Hepatocyte (in vitro differentiated cells): ENCODE data around the gene RLF. TPM values are rescaled to one million over a fixed set of nuclear protein-coding genes. Genes with fewer than 3 reads are reported as not detected.
"Not testable (repeated sequence)": the region's sequence is repeated elsewhere in the genome, so short reads cannot be mapped to it uniquely, and the experiment has no call there.

ENCODE experiments used
- DNase-seq: peaks from one replicate; pipeline ENCODE4 v3.0.0-alpha.2; 2016; ENCODE audit warnings: low spot score
- H2AFZ ChIP-seq: fragments of 200-600 bp; sonication (generic); 2 replicates; pipeline ENCODE4 v1.6.0; 2016; ENCODE audit warnings: antibody characterized with exemption, mild to moderate bottlenecking
- H3K27ac ChIP-seq: fragments of 200-600 bp; sonication (generic); 2 replicates; pipeline ENCODE4 v1.5.1; 2016; ENCODE audit warnings: mild to moderate bottlenecking
- H3K27me3 ChIP-seq: fragments of 200-600 bp; sonication (generic); 2 replicates; pipeline ENCODE4 v1.6.1; 2016
- H3K36me3 ChIP-seq: fragments of 200-600 bp; sonication (generic); replicated peaks from 2 replicates; pipeline ENCODE4 v1.5.1; 2016; ENCODE audit warnings: low read depth; ENCODE audit not compliant: insufficient read depth
- H3K4me1 ChIP-seq: fragments of 200-600 bp; sonication (generic); 2 replicates; pipeline ENCODE4 v1.5.1; 2016; ENCODE audit warnings: mild to moderate bottlenecking, moderate library complexity; ENCODE audit not compliant: insufficient read depth
- H3K4me2 ChIP-seq: fragments of 200-600 bp; sonication (generic); 2 replicates; pipeline ENCODE4 v1.6.0; 2016
- H3K4me3 ChIP-seq: fragments of 200-600 bp; sonication (generic); 2 replicates; pipeline ENCODE4 v1.5.1; 2016; ENCODE audit warnings: mild to moderate bottlenecking
- H3K79me2 ChIP-seq: fragments of 200-600 bp; sonication (generic); 2 replicates; pipeline ENCODE4 v1.6.0; 2017; ENCODE audit warnings: mild to moderate bottlenecking
- H3K9me2 ChIP-seq: fragments of 200-600 bp; sonication (generic); replicated peaks from 2 replicates; pipeline ENCODE4 v1.6.0; 2017; ENCODE audit warnings: mild to moderate bottlenecking; ENCODE audit not compliant: insufficient read depth
- H3K9me3 ChIP-seq: fragments of 200-600 bp; sonication (generic); 2 replicates; pipeline ENCODE4 v1.5.1; 2016; ENCODE audit warnings: low read depth, mild to moderate bottlenecking
- H4K20me1 ChIP-seq: fragments of 200-600 bp; sonication (generic); 2 replicates; pipeline ENCODE4 v1.6.0; 2016; ENCODE audit warnings: mild to moderate bottlenecking; ENCODE audit not compliant: insufficient read depth, poor library complexity, severe bottlenecking
- CTCF ChIP-seq: fragments of 200-600 bp; sonication (generic); IDR thresholded peaks from 2 replicates; pipeline ENCODE4 v1.5.1; 2016; ENCODE audit warnings: antibody characterized with exemption, mild to moderate bottlenecking; ENCODE audit not compliant: poor library complexity
- EZH2 ChIP-seq: fragments of 200-600 bp; sonication (generic); IDR thresholded peaks from 2 replicates; pipeline ENCODE4 v1.6.1; 2016; ENCODE audit warnings: antibody characterized with exemption, mild to moderate bottlenecking, borderline replicate concordance
- EZH2phosphoT487 ChIP-seq: fragments of 200-600 bp; sonication (generic); IDR thresholded peaks from one replicate; pipeline ENCODE4 v1.6.1; 2018; ENCODE audit warnings: antibody characterized with exemption, mild to moderate bottlenecking, low read depth, moderate library complexity; ENCODE audit not compliant: unreplicated experiment, severe bottlenecking
- WGBS: methylation state at CpG from one replicate; pipeline ENCODE4 v1.1.6; 2016; ENCODE audit warnings: low lambda C conversion rate; ENCODE audit errors: missing lambda C conversion rate; 5-methylcytosine and 5-hydroxymethylcytosine counted together
- polyA plus RNA-seq: library from polyadenylated mRNA; unstranded; fragments of >200 nt; fragmentation: Nextera tagmentation; extraction: Ambion mirVana; gene quantifications from 2 replicates; pipeline ENCODE4 v1.2.1, GENCODE V29; 2016
- total RNA-seq: library from RNA; depleted of rRNA; stranded (reverse); fragments of >200 nt; gene quantifications from 2 replicates; pipeline ENCODE4 v1.2.3, GENCODE V29; 2014

Gene RLF
- total and polyA plus RNA-seq, 2 experiments from 2014 or later: 3.9 to 18.8 TPM

- TF ChIP-seq EZH2phosphoT487 (no peak), CTCF (no peak), EZH2 (no peak)
- H3K9me2 ChIP-seq: no peaks in the 10 kb centered on the region
- no peaks in the 10 kb centered on the region for H3K36me3 ChIP-seq
- peaks cover 76% of the 10 kb centered on the region for H4K20me1 ChIP-seq
- H3K79me2 ChIP-seq: peaks cover 96% of the 10 kb centered on the region
- H3K4me1 ChIP-seq: no peaks in the 10 kb centered on the region
- no peak overlapping the region for H3K4me3 ChIP-seq
- no peak for DNase-seq
- H3K27me3 ChIP-seq: no peaks in the 10 kb centered on the region
- WGBS: 91% methylated on average over 1 of the region's 1 CpG
- H3K27ac ChIP-seq: no peak overlapping the region
- no peak overlapping the region for H2AFZ ChIP-seq
- no peaks in the 10 kb centered on the region for H3K9me3 ChIP-seq
- no peak overlapping the region for H3K4me2 ChIP-seq
Measured at GRCh38 chr1:40184193-40184592, 23.0 kb downstream of the RLF start.

GRCh38 chr1:40185951-40186864 is 25.0 kb downstream of the RLF start:
- H3K36me3 ChIP-seq: no peaks in the 10 kb centered on the region
- H3K4me1 ChIP-seq: no peaks in the 10 kb centered on the region
- 97% methylated on average over 7 of the region's 7 CpGs for WGBS
- H3K9me2 ChIP-seq: no peaks in the 10 kb centered on the region
- TF ChIP-seq EZH2phosphoT487 (no peak), EZH2 (no peak), CTCF (no peak)
- H3K4me2 ChIP-seq: no peak overlapping the region
- H4K20me1 ChIP-seq: peaks cover 56% of the 10 kb centered on the region
- DNase-seq: no peak
- no peaks in the 10 kb centered on the region for H3K9me3 ChIP-seq
- H3K79me2 ChIP-seq: peaks cover 95% of the 10 kb centered on the region
- no peak overlapping the region for H3K4me3 ChIP-seq
- H3K27ac ChIP-seq: no peak overlapping the region
- no peak overlapping the region for H2AFZ ChIP-seq
- no peaks in the 10 kb centered on the region for H3K27me3 ChIP-seq

- DNase-seq: no peak
- Histone ChIP-seq H3K9me3 (no peaks in the 10 kb centered on the region), H2AFZ (no peak overlapping the region), H3K4me1 (no peaks in the 10 kb centered on the region), H3K4me2 (no peak overlapping the region), H3K36me3 (no peaks in the 10 kb centered on the region), H3K27ac (no peak overlapping the region), H3K4me3 (no peak overlapping the region), H3K27me3 (no peaks in the 10 kb centered on the region), H3K9me2 (no peaks in the 10 kb centered on the region), H4K20me1 (peaks cover 44% of the 10 kb centered on the region), H3K79me2 (peaks cover 88% of the 10 kb centered on the region)
- TF ChIP-seq EZH2phosphoT487 (no peak), CTCF (no peak), EZH2 (no peak)
- WGBS: 94% methylated on average over 1 of the region's 1 CpG
Measured at GRCh38 chr1:40187399-40187798, 26.2 kb downstream of the RLF start.

GRCh38 chr1:40194639-40195038 is 33.5 kb downstream of the RLF start:
- H3K79me2 ChIP-seq: peaks cover 26% of the 10 kb centered on the region
- DNase-seq, H3K4me1 ChIP-seq, H3K27ac ChIP-seq, H3K27me3 ChIP-seq, H4K20me1 ChIP-seq, H3K9me2 ChIP-seq, H3K36me3 ChIP-seq, H3K9me3 ChIP-seq, H2AFZ ChIP-seq, H3K4me3 ChIP-seq, H3K4me2 ChIP-seq: not testable (repeated sequence)
- 95% methylated on average over 6 of the region's 6 CpGs for WGBS
